Fibroblast of lung (primary cell): Measurements from ENCODE around the gene SCGB3A1.

Experiments used
- EZH2 ChIP-seq: IDR thresholded peaks from 2 replicates; pipeline ENCODE4 v1.5.1; 2012; ENCODE audit warnings: low read length, control low read depth, mild to moderate bottlenecking; ENCODE audit errors: missing control alignments
- TF ChIP-seq, protein P1 (sequence below), 2 donors: IDR thresholded peaks in 1 of 2; conservative IDR thresholded peaks in 1 of 2; 1 replicate in 1 of 2; 2 replicates in 1 of 2; pipeline ENCODE4 v1.5.1; 2011 to 2012; ENCODE audit warnings: low read length in 2 of 2, control low read depth in 1 of 2, inconsistent platforms in 1 of 2, low read depth in 1 of 2, mild to moderate bottlenecking in 1 of 2

DNA sequence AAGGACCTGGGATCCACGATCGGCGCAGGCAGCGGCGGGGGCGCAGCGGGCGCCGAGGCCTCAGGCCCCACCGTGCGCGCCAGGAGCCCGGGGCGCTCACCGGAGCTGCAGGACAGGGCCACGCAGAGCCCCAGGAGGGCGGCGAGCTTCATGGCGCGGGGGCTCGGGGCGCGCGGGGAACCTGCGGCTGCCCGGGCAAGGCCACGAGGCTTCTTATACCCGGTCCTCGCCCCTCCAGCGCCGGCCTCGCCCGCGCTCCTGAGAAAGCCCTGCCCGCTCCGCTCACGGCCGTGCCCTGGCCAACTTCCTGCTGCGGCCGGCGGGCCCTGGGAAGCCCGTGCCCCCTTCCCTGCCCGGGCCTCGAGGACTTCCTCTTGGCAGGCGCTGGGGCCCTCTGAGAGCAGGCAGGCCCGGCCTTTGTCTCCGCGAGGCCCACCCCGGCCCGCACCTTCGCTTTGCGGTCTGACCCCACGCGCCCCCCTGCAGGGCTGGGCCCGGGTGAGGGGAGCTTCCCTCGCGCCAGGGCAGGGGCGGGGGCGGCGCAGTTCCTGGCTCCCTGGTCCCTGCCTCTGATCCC, at the start of gene SCGB3A1:
- TF ChIP-seq, protein P1, sequence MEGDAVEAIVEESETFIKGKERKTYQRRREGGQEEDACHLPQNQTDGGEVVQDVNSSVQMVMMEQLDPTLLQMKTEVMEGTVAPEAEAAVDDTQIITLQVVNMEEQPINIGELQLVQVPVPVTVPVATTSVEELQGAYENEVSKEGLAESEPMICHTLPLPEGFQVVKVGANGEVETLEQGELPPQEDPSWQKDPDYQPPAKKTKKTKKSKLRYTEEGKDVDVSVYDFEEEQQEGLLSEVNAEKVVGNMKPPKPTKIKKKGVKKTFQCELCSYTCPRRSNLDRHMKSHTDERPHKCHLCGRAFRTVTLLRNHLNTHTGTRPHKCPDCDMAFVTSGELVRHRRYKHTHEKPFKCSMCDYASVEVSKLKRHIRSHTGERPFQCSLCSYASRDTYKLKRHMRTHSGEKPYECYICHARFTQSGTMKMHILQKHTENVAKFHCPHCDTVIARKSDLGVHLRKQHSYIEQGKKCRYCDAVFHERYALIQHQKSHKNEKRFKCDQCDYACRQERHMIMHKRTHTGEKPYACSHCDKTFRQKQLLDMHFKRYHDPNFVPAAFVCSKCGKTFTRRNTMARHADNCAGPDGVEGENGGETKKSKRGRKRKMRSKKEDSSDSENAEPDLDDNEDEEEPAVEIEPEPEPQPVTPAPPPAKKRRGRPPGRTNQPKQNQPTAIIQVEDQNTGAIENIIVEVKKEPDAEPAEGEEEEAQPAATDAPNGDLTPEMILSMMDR (conservative IDR thresholded peaks at IDR 0.05 in 1 of 2, IDR thresholded peaks at IDR 0.05 in 1 of 2; ENCODE audit: low read depth in 1 of 2, low read length in 2 of 2), result no peak
- no peak for TF ChIP-seq EZH2
